ENCODE results near the gene ADGRV1. TPM values are rescaled to one million over a fixed set of nuclear protein-coding genes. Genes with fewer than 3 reads are reported as not detected.

Gene ADGRV1
- polyA plus RNA-seq, 1 of the 3 experiments (the other 2 are of a cell fraction) = 0.23 TPM

DNA sequence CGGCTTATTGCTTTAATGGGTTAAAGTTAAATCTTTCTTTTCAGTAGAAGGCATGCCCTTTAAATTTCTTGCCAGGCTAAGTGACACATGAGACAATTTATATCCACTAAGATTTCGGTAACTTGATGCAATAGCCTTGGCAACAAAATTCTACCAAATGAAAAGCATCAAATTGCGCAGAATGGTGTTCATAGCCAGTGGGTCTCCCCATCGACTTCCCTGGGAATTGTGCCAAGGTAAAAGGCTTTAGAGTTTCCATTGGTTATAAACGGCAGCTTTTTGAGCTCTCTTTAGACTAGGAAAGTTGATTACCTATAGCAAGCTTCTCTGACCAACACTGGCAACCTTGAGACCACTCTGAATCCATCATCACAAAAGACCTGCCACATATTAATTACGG, 466.1 kb downstream of the ADGRV1 start:
- H4K20me1 ChIP-seq (ENCODE audit: insufficient read depth) = no peaks in the 10 kb centered on the region
- no peaks in the 10 kb centered on the region for H3K9me3 ChIP-seq
- no peaks in the 10 kb centered on the region for H3F3A ChIP-seq (replicated peaks; ENCODE audit: insufficient read depth)
- DNase-seq = no peak
- H3K79me2 ChIP-seq (ENCODE audit: insufficient read depth) = no peaks in the 10 kb centered on the region
- WGBS (ENCODE audit: low lambda C conversion rate) = 60% methylated on average over 6 of the region's 6 CpGs
- no peaks in the 10 kb centered on the region for H3K36me3 ChIP-seq (replicated peaks in 1 of 2; ENCODE audit: control insufficient read depth in 1 of 2, insufficient read depth in 2 of 2, low read length in 1 of 2)
- ChIA-PET POLR2A (no interaction called here), CTCF (interaction anchor here (2.2 kb wide), 1 partner anchor 360 kb away, joined by 10 read pairs; no protein-coding TSS in a partner anchor)
- no peaks in the 10 kb centered on the region for H3K9me2 ChIP-seq
- no peaks in the 10 kb centered on the region for H3K27me3 ChIP-seq (ENCODE audit: insufficient read depth)
- H3K27ac ChIP-seq (ENCODE audit: low read depth in 2 of 2, low read length in 1 of 2) = peak overlapping the region in 1 of 2 experiments; percentile 25; a peak in 1 of 4 replicates
- H2AFZ ChIP-seq (ENCODE audit: low read depth) = no peak overlapping the region
- H3K4me1 ChIP-seq (ENCODE audit: control insufficient read depth in 1 of 2, insufficient read depth in 2 of 2, low read depth in 1 of 2, low read length in 1 of 2) = peaks cover 0 to 18% of the 10 kb centered on the region in 2 experiments; a peak in 2 of 4 replicates
- H3K4me3 ChIP-seq (ENCODE audit: low read depth in 2 of 2, low read length in 1 of 2) = no peak overlapping the region
- no peak overlapping the region for H3K9ac ChIP-seq
- H3K4me2 ChIP-seq = no peak overlapping the region
- TF ChIP-seq, protein P1, sequence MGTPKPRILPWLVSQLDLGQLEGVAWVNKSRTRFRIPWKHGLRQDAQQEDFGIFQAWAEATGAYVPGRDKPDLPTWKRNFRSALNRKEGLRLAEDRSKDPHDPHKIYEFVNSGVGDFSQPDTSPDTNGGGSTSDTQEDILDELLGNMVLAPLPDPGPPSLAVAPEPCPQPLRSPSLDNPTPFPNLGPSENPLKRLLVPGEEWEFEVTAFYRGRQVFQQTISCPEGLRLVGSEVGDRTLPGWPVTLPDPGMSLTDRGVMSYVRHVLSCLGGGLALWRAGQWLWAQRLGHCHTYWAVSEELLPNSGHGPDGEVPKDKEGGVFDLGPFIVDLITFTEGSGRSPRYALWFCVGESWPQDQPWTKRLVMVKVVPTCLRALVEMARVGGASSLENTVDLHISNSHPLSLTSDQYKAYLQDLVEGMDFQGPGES (IDR thresholded peaks at IDR 0.05; ENCODE audit: low read depth, low read length) = no peak
- TF ChIP-seq MXI1 (IDR thresholded peaks at IDR 0.05; ENCODE audit: low read depth, low read length) (no peak), FOXM1 (IDR thresholded peaks at IDR 0.05; ENCODE audit: low read depth) (no peak), SIN3A (IDR thresholded peaks at IDR 0.05; ENCODE audit: borderline replicate concordance, low read depth, low read length) (no peak)

- ChIA-PET POLR2A (no interaction called here), CTCF (interaction anchor here (2.2 kb wide), 1 partner anchor 359 kb away, joined by 10 read pairs; no protein-coding TSS in a partner anchor)
- H3K4me1 ChIP-seq (ENCODE audit: control insufficient read depth in 1 of 2, insufficient read depth in 2 of 2, low read depth in 1 of 2, low read length in 1 of 2) = peaks cover 0 to 18% of the 10 kb centered on the region in 2 experiments; a peak in 2 of 4 replicates
- H3F3A ChIP-seq (replicated peaks; ENCODE audit: insufficient read depth) = no peaks in the 10 kb centered on the region
- no peak for TF ChIP-seq RFX5 (IDR thresholded peaks at IDR 0.05; ENCODE audit: low read length)
- TF ChIP-seq EP300 (IDR thresholded peaks at IDR 0.05; ENCODE audit: borderline replicate concordance in 1 of 2, low read depth in 1 of 2, low read length in 1 of 2) = peak in 1 of 2 experiments; percentile 27; a peak in 1 of 4 replicates
- H3K9me2 ChIP-seq = no peaks in the 10 kb centered on the region
- H3K36me3 ChIP-seq (replicated peaks in 1 of 2; ENCODE audit: control insufficient read depth in 1 of 2, insufficient read depth in 2 of 2, low read length in 1 of 2) = no peaks in the 10 kb centered on the region
- H3K27me3 ChIP-seq (ENCODE audit: insufficient read depth) = no peaks in the 10 kb centered on the region
- H3K27ac ChIP-seq (ENCODE audit: low read depth in 2 of 2, low read length in 1 of 2) = peak overlapping the region in 1 of 2 experiments; percentile 11; a peak in 2 of 4 replicates
- 68% methylated on average over 3 of the region's 3 CpGs for WGBS (ENCODE audit: low lambda C conversion rate)
- H3K4me2 ChIP-seq = no peak overlapping the region
- H3K4me3 ChIP-seq (ENCODE audit: low read depth in 2 of 2, low read length in 1 of 2) = no peak overlapping the region
- DNase-seq = peak; percentile 19
- no peaks in the 10 kb centered on the region for H3K79me2 ChIP-seq (ENCODE audit: insufficient read depth)
- H4K20me1 ChIP-seq (ENCODE audit: insufficient read depth) = no peaks in the 10 kb centered on the region
- H3K9me3 ChIP-seq = no peaks in the 10 kb centered on the region
- H2AFZ ChIP-seq (ENCODE audit: low read depth) = no peak overlapping the region
- H3K9ac ChIP-seq = no peak overlapping the region
Measured at GRCh38 chr5:91025449-91025848, 466.9 kb downstream of the ADGRV1 start.

- CTCF ChIA-PET = interaction anchor here (2.2 kb wide), 1 partner anchor 359 kb away, joined by 10 read pairs; no protein-coding TSS in a partner anchor
Measured at GRCh38 chr5:91025956-91026355, 467.4 kb downstream of the ADGRV1 start.

More at GRCh38 chr5:91025956-91026355, 467.4 kb downstream of the ADGRV1 start:
- H3K4me3 ChIP-seq (ENCODE audit: low read depth in 2 of 2, low read length in 1 of 2) = no peak overlapping the region
- H3K9me2 ChIP-seq = no peaks in the 10 kb centered on the region
- H4K20me1 ChIP-seq (ENCODE audit: insufficient read depth) = no peaks in the 10 kb centered on the region
- H3K9me3 ChIP-seq = no peaks in the 10 kb centered on the region
- H3F3A ChIP-seq (replicated peaks; ENCODE audit: insufficient read depth) = no peaks in the 10 kb centered on the region
- no peaks in the 10 kb centered on the region for H3K36me3 ChIP-seq (replicated peaks in 1 of 2; ENCODE audit: control insufficient read depth in 1 of 2, insufficient read depth in 2 of 2, low read length in 1 of 2)
- H3K4me1 ChIP-seq (ENCODE audit: control insufficient read depth in 1 of 2, insufficient read depth in 2 of 2, low read depth in 1 of 2, low read length in 1 of 2) = peaks cover 0 to 18% of the 10 kb centered on the region in 2 experiments; a peak in 2 of 4 replicates
- DNase-seq = no peak
- H2AFZ ChIP-seq (ENCODE audit: low read depth) = no peak overlapping the region
- H3K9ac ChIP-seq = no peak overlapping the region
- H3K79me2 ChIP-seq (ENCODE audit: insufficient read depth) = no peaks in the 10 kb centered on the region
- TF ChIP-seq EP300 (IDR thresholded peaks at IDR 0.05; ENCODE audit: borderline replicate concordance in 1 of 2, low read depth in 1 of 2, low read length in 1 of 2) = no peak
- no peak for TF ChIP-seq MAX (IDR thresholded peaks at IDR 0.05; ENCODE audit: low read depth)
- TF ChIP-seq SMC3 (IDR thresholded peaks at IDR 0.05; ENCODE audit: low read depth, low read length) = no peak
- TF ChIP-seq MEF2A (IDR thresholded peaks at IDR 0.05; ENCODE audit: borderline replicate concordance, low read depth) = no peak
- TF ChIP-seq REST (IDR thresholded peaks at IDR 0.05; ENCODE audit: low read depth, low read length) = no peak
- no peak for TF ChIP-seq EZH2phosphoT487 (IDR thresholded peaks at IDR 0.05; ENCODE audit: borderline replicate concordance, low read depth)
- no peak for TF ChIP-seq YY1 (IDR thresholded peaks at IDR 0.05; ENCODE audit: low read depth)
- TF ChIP-seq JUND (IDR thresholded peaks at IDR 0.05) = no peak
- TF ChIP-seq CHD2 (IDR thresholded peaks at IDR 0.05; ENCODE audit: low read length, partially characterized antibody) = no peak
- POLR2A ChIA-PET = no interaction called here
- H3K27me3 ChIP-seq (ENCODE audit: insufficient read depth) = no peaks in the 10 kb centered on the region
- WGBS (ENCODE audit: low lambda C conversion rate) = 98% methylated on average over 2 of the region's 2 CpGs
- H3K27ac ChIP-seq (ENCODE audit: low read depth in 2 of 2, low read length in 1 of 2) = no peak overlapping the region; a peak in 1 of 4 replicates
- H3K4me2 ChIP-seq = no peak overlapping the region

All from SK-N-SH (cell line).